OCI-LY3 (cell line): ENCODE data around the gene PHACTR3.

ENCODE experiments used
- CTCF ChIP-seq: fragments of 200-600, 300-600 bp; sonication (generic); IDR thresholded peaks from 2 replicates; pipeline ENCODE4 v1.5.1; 2014; ENCODE audit warnings: antibody characterized with exemption, low read length, low read depth
- EZH2phosphoT487 ChIP-seq: fragments of 200-600 bp; shearing (Covaris generic); IDR thresholded peaks from 2 replicates; pipeline ENCODE4 v1.6.1; 2018; ENCODE audit warnings: antibody characterized with exemption, mixed run types, low read depth

- TF ChIP-seq CTCF (no peak), EZH2phosphoT487 (no peak)
Measured at GRCh38 chr20:59736366-59736765, 132.0 kb downstream of the PHACTR3 start.
